Cerebellar cortex (tissue), 1 donor: ENCODE measurements around the gene MLLT3.

Experiments used
- DNase-seq: peaks from one replicate; pipeline ENCODE4 v3.0.0-alpha.2; 2015; ENCODE audit warnings: low spot score

MLLT3 gene

GRCh38 chr9:20417373-20418080 is 204.8 kb downstream of the MLLT3 start:
- no peak for DNase-seq

- no peak for DNase-seq
These were observed 208.1 kb downstream of the MLLT3 start for GRCh38 chr9:20414150-20414549.

GRCh38 chr9:20409321-20410092 is 212.8 kb downstream of the MLLT3 start:
- no peak for DNase-seq

- no peak for DNase-seq
These were observed 213.8 kb downstream of the MLLT3 start for GRCh38 chr9:20408513-20408912.

- no peak for DNase-seq
These were observed 215.3 kb downstream of the MLLT3 start for GRCh38 chr9:20407013-20407412.

GRCh38 chr9:20406344-20406743 is 216.0 kb downstream of the MLLT3 start:
- no peak for DNase-seq

GRCh38 chr9:20405616-20406015 is 216.7 kb downstream of the MLLT3 start:
- DNase-seq = no peak

GRCh38 chr9:20405078-20405477 is 217.2 kb downstream of the MLLT3 start:
- no peak for DNase-seq

GRCh38 chr9:20404192-20404813 is 218.0 kb downstream of the MLLT3 start:
- no peak for DNase-seq

GRCh38 chr9:20403346-20403745 is 219.0 kb downstream of the MLLT3 start:
- no peak for DNase-seq

- no peak for DNase-seq
These were observed 219.9 kb downstream of the MLLT3 start for GRCh38 chr9:20402273-20402875.

- DNase-seq = no peak
These were observed 223.6 kb downstream of the MLLT3 start for GRCh38 chr9:20398536-20399338.

- DNase-seq = no peak
These were observed 225.0 kb downstream of the MLLT3 start for GRCh38 chr9:20397348-20397747.

- DNase-seq = no peak
These were observed 225.8 kb downstream of the MLLT3 start for GRCh38 chr9:20396509-20396908.

GRCh38 chr9:20395651-20396050 is 226.6 kb downstream of the MLLT3 start:
- DNase-seq = no peak

- DNase-seq = peak; percentile 45
These were observed 227.3 kb downstream of the MLLT3 start for GRCh38 chr9:20394969-20395368.

GRCh38 chr9:20391208-20391607 is 231.1 kb downstream of the MLLT3 start:
- no peak for DNase-seq

- no peak for DNase-seq
These were observed 231.9 kb downstream of the MLLT3 start for GRCh38 chr9:20390400-20390799.

GRCh38 chr9:20387062-20387461 is 235.2 kb downstream of the MLLT3 start:
- DNase-seq = no peak

GRCh38 chr9:20384642-20385041 is 237.7 kb downstream of the MLLT3 start:
- DNase-seq = no peak

GRCh38 chr9:20382460-20383071 is 239.7 kb downstream of the MLLT3 start:
- no peak for DNase-seq
